ENCODE results near the gene ZNF354C. TPM values are rescaled to one million over a fixed set of nuclear protein-coding genes. Genes with fewer than 3 reads are reported as not detected.
A peak's percentile ranks its signal among the peaks of the same experiment; 100 is the strongest.

The ZNF354C gene
- total RNA-seq, 2 experiments from 2014 or later, result 6.8 to 7.5 TPM

GRCh38 chr5:179115845-179116524 is 55.8 kb downstream of the ZNF354C start:
- DNase-seq (no peak), ATAC-seq (no peak)
- POLR2A ChIA-PET, result no interaction called here
- Mint-ChIP-seq H3K36me3 (ENCODE audit: low read depth) (no peaks in the 10 kb centered on the region), H3K27me3 (ENCODE audit: low read depth) (no peaks in the 10 kb centered on the region), H3K4me1 (ENCODE audit: low read depth) (no peaks in the 10 kb centered on the region), H3K27ac (no peak overlapping the region), H3K4me3 (no peak overlapping the region), H3K9me3 (ENCODE audit: insufficient read depth) (peaks cover 21% of the 10 kb centered on the region)
- CTCF ChIA-PET, result no interaction called here

- ATAC-seq (no peak), DNase-seq (peak; percentile 4)
- Mint-ChIP-seq H3K4me3 (no peak overlapping the region), H3K27me3 (ENCODE audit: low read depth) (no peaks in the 10 kb centered on the region), H3K36me3 (ENCODE audit: low read depth) (no peaks in the 10 kb centered on the region), H3K4me1 (ENCODE audit: low read depth) (no peaks in the 10 kb centered on the region), H3K27ac (no peak overlapping the region), H3K9me3 (ENCODE audit: insufficient read depth) (peaks cover 6% of the 10 kb centered on the region)
- POLR2A ChIA-PET, result no interaction called here
- CTCF ChIA-PET, result no interaction called here
Observed at GRCh38 chr5:179118338-179118737, 58.2 kb downstream of the ZNF354C start.

GRCh38 chr5:179118756-179119414 is 58.7 kb downstream of the ZNF354C start:
- H3K4me3 Mint-ChIP-seq, result no peak overlapping the region
- ChIA-PET CTCF (no interaction called here), POLR2A (no interaction called here)
- H3K36me3 Mint-ChIP-seq (ENCODE audit: low read depth), result no peaks in the 10 kb centered on the region
- H3K27ac Mint-ChIP-seq, result no peak overlapping the region
- H3K27me3 Mint-ChIP-seq (ENCODE audit: low read depth), result no peaks in the 10 kb centered on the region
- peaks cover 6% of the 10 kb centered on the region for H3K9me3 Mint-ChIP-seq (ENCODE audit: insufficient read depth)
- ATAC-seq (no peak), DNase-seq (no peak)
- H3K4me1 Mint-ChIP-seq (ENCODE audit: low read depth), result no peaks in the 10 kb centered on the region

- Mint-ChIP-seq H3K36me3 (ENCODE audit: low read depth) (no peaks in the 10 kb centered on the region), H3K27me3 (ENCODE audit: low read depth) (no peaks in the 10 kb centered on the region), H3K4me1 (ENCODE audit: low read depth) (no peaks in the 10 kb centered on the region), H3K4me3 (no peak overlapping the region), H3K27ac (no peak overlapping the region), H3K9me3 (ENCODE audit: insufficient read depth) (peaks cover 6% of the 10 kb centered on the region)
- CTCF ChIA-PET, result no interaction called here
- DNase-seq (no peak), ATAC-seq (no peak)
- POLR2A ChIA-PET, result no interaction called here
Observed at GRCh38 chr5:179119415-179120170, 59.4 kb downstream of the ZNF354C start.

GRCh38 chr5:179120421-179120861 is 60.3 kb downstream of the ZNF354C start:
- no peak for DNase-seq
- POLR2A ChIA-PET, result no interaction called here
- Mint-ChIP-seq H3K27ac (no peak overlapping the region), H3K27me3 (ENCODE audit: low read depth) (no peaks in the 10 kb centered on the region), H3K36me3 (ENCODE audit: low read depth) (no peaks in the 10 kb centered on the region), H3K4me3 (no peak overlapping the region), H3K4me1 (ENCODE audit: low read depth) (no peaks in the 10 kb centered on the region), H3K9me3 (ENCODE audit: insufficient read depth) (peaks cover 6% of the 10 kb centered on the region)
- no peak for ATAC-seq
- CTCF ChIA-PET, result no interaction called here

GRCh38 chr5:179120951-179121666 is 60.9 kb downstream of the ZNF354C start:
- no peaks in the 10 kb centered on the region for H3K36me3 Mint-ChIP-seq (ENCODE audit: low read depth)
- no peaks in the 10 kb centered on the region for H3K4me1 Mint-ChIP-seq (ENCODE audit: low read depth)
- no peak overlapping the region for H3K4me3 Mint-ChIP-seq
- ATAC-seq (no peak), DNase-seq (no peak)
- H3K27me3 Mint-ChIP-seq (ENCODE audit: low read depth), result no peaks in the 10 kb centered on the region
- ChIA-PET CTCF (no interaction called here), POLR2A (no interaction called here)
- peaks cover 6% of the 10 kb centered on the region for H3K9me3 Mint-ChIP-seq (ENCODE audit: insufficient read depth)
- H3K27ac Mint-ChIP-seq, result no peak overlapping the region

- Mint-ChIP-seq H3K4me1 (ENCODE audit: low read depth) (no peaks in the 10 kb centered on the region), H3K4me3 (no peak overlapping the region), H3K9me3 (ENCODE audit: insufficient read depth) (peaks cover 6% of the 10 kb centered on the region), H3K27ac (no peak overlapping the region), H3K27me3 (ENCODE audit: low read depth) (no peaks in the 10 kb centered on the region), H3K36me3 (ENCODE audit: low read depth) (no peaks in the 10 kb centered on the region)
- CTCF ChIA-PET, result no interaction called here
- POLR2A ChIA-PET, result no interaction called here
- ATAC-seq (no peak), DNase-seq (no peak)
Observed at GRCh38 chr5:179121667-179122111, 61.5 kb downstream of the ZNF354C start.

GRCh38 chr5:179122411-179123108 is 62.4 kb downstream of the ZNF354C start:
- POLR2A ChIA-PET, result no interaction called here
- no peak overlapping the region for H3K27ac Mint-ChIP-seq
- H3K27me3 Mint-ChIP-seq (ENCODE audit: low read depth), result no peaks in the 10 kb centered on the region
- no peaks in the 10 kb centered on the region for H3K4me1 Mint-ChIP-seq (ENCODE audit: low read depth)
- H3K36me3 Mint-ChIP-seq (ENCODE audit: low read depth), result no peaks in the 10 kb centered on the region
- DNase-seq (no peak), ATAC-seq (no peak)
- CTCF ChIA-PET, result no interaction called here
- H3K9me3 Mint-ChIP-seq (ENCODE audit: insufficient read depth), result peaks cover 6% of the 10 kb centered on the region
- no peak overlapping the region for H3K4me3 Mint-ChIP-seq

GRCh38 chr5:179123109-179123426 is 62.9 kb downstream of the ZNF354C start:
- ATAC-seq, result no peak
- Mint-ChIP-seq H3K4me1 (ENCODE audit: low read depth) (no peaks in the 10 kb centered on the region), H3K4me3 (no peak overlapping the region), H3K9me3 (ENCODE audit: insufficient read depth) (peaks cover 6% of the 10 kb centered on the region), H3K27ac (no peak overlapping the region), H3K27me3 (ENCODE audit: low read depth) (no peaks in the 10 kb centered on the region), H3K36me3 (ENCODE audit: low read depth) (no peaks in the 10 kb centered on the region)
- ChIA-PET CTCF (no interaction called here), POLR2A (no interaction called here)
- DNase-seq, result no peak

- no peaks in the 10 kb centered on the region for H3K4me1 Mint-ChIP-seq (ENCODE audit: low read depth)
- H3K27me3 Mint-ChIP-seq (ENCODE audit: low read depth), result no peaks in the 10 kb centered on the region
- H3K9me3 Mint-ChIP-seq (ENCODE audit: insufficient read depth), result peaks cover 6% of the 10 kb centered on the region
- POLR2A ChIA-PET, result no interaction called here
- H3K4me3 Mint-ChIP-seq, result no peak overlapping the region
- no peak overlapping the region for H3K27ac Mint-ChIP-seq
- DNase-seq, result no peak
- CTCF ChIA-PET, result no interaction called here
- no peak for ATAC-seq
- no peaks in the 10 kb centered on the region for H3K36me3 Mint-ChIP-seq (ENCODE audit: low read depth)
Observed at GRCh38 chr5:179123491-179124272, 63.5 kb downstream of the ZNF354C start.

GRCh38 chr5:179124273-179124852 is 64.2 kb downstream of the ZNF354C start:
- H3K36me3 Mint-ChIP-seq (ENCODE audit: low read depth), result no peaks in the 10 kb centered on the region
- ATAC-seq, result no peak
- CTCF ChIA-PET, result no interaction called here
- DNase-seq, result no peak
- no peaks in the 10 kb centered on the region for H3K4me1 Mint-ChIP-seq (ENCODE audit: low read depth)
- no peak overlapping the region for H3K27ac Mint-ChIP-seq
- POLR2A ChIA-PET, result no interaction called here
- no peak overlapping the region for H3K4me3 Mint-ChIP-seq
- peaks cover 6% of the 10 kb centered on the region for H3K9me3 Mint-ChIP-seq (ENCODE audit: insufficient read depth)
- H3K27me3 Mint-ChIP-seq (ENCODE audit: low read depth), result no peaks in the 10 kb centered on the region

Measured in activated CD8-positive, alpha-beta T cell treated with anti-CD3 and anti-CD28 coated beads, Interleukin-2, amount 10 ng/mL, durations not matched to agents 7 days and 5 days (primary cell).